ENCODE data around the gene DNER. TPM values are rescaled to one million over a fixed set of nuclear protein-coding genes. Genes with fewer than 3 reads are reported as not detected.

DNER gene
- polyA plus RNA-seq, 1 of the 3 experiments (the other 2 are of a cell fraction): 1.4 TPM

GRCh38 chr2:229422063-229422462 lies 292.3 kb downstream of the DNER start:
- Histone ChIP-seq H3K4me2 (no peak overlapping the region), H4K20me1 (ENCODE audit: insufficient read depth) (no peaks in the 10 kb centered on the region), H3K4me3 (ENCODE audit: low read depth in 2 of 2, low read length in 1 of 2) (no peak overlapping the region), H3K9me2 (no peaks in the 10 kb centered on the region), H3K36me3 (replicated peaks in 1 of 2; ENCODE audit: control insufficient read depth in 1 of 2, insufficient read depth in 2 of 2, low read length in 1 of 2) (no peaks in the 10 kb centered on the region), H3K9ac (no peak overlapping the region), H3K4me1 (ENCODE audit: control insufficient read depth in 1 of 2, insufficient read depth in 2 of 2, low read depth in 1 of 2, low read length in 1 of 2) (peaks cover 0 to 2% of the 10 kb centered on the region in 2 experiments; a peak in 2 of 4 replicates), H3K27me3 (ENCODE audit: insufficient read depth) (no peaks in the 10 kb centered on the region), H2AFZ (ENCODE audit: low read depth) (no peak overlapping the region), H3K9me3 (no peaks in the 10 kb centered on the region), H3K79me2 (ENCODE audit: insufficient read depth) (no peaks in the 10 kb centered on the region), H3F3A (replicated peaks; ENCODE audit: insufficient read depth) (no peaks in the 10 kb centered on the region), H3K27ac (ENCODE audit: low read depth in 2 of 2, low read length in 1 of 2) (no peak overlapping the region)
- WGBS (ENCODE audit: low lambda C conversion rate): 52% methylated on average over 6 of the region's 6 CpGs
- CTCF ChIA-PET: interaction anchor here (1.0 to 1.2 kb wide), 2 partner anchors 11 to 165 kb away, joined by 3 read pairs; no protein-coding TSS in a partner anchor
- no peak for DNase-seq
- TF ChIP-seq RCOR1 (IDR thresholded peaks at IDR 0.05; ENCODE audit: low read length): no peak
- no peak for TF ChIP-seq ELF1 (IDR thresholded peaks at IDR 0.05)
- TF ChIP-seq RFX5 (IDR thresholded peaks at IDR 0.05; ENCODE audit: low read length): no peak
- no peak for TF ChIP-seq MEF2A (IDR thresholded peaks at IDR 0.05; ENCODE audit: borderline replicate concordance, low read depth)
- TF ChIP-seq EZH2phosphoT487 (IDR thresholded peaks at IDR 0.05; ENCODE audit: borderline replicate concordance, low read depth): no peak
- TF ChIP-seq EP300 (IDR thresholded peaks at IDR 0.05; ENCODE audit: borderline replicate concordance in 1 of 2, low read depth in 1 of 2, low read length in 1 of 2): no peak
- no peak for TF ChIP-seq GABPA (IDR thresholded peaks at IDR 0.05; ENCODE audit: low read depth)
- TF ChIP-seq TAF1 (IDR thresholded peaks at IDR 0.05; ENCODE audit: borderline replicate concordance, low read depth, low read length): no peak
- TF ChIP-seq NFIC (IDR thresholded peaks at IDR 0.05; ENCODE audit: borderline replicate concordance): no peak
- no peak for TF ChIP-seq TCF12 (IDR thresholded peaks at IDR 0.05)
- no peak for TF ChIP-seq POLR2AphosphoS5 (IDR thresholded peaks at IDR 0.05; ENCODE audit: low read depth, low read length)
- TF ChIP-seq SMC3 (IDR thresholded peaks at IDR 0.05; ENCODE audit: low read depth, low read length): no peak
- POLR2A ChIA-PET: no interaction called here

GRCh38 chr2:229419158-229419557 lies 295.2 kb downstream of the DNER start:
- Histone ChIP-seq H3K4me2 (no peak overlapping the region), H2AFZ (ENCODE audit: low read depth) (no peak overlapping the region), H3K9me3 (no peaks in the 10 kb centered on the region), H4K20me1 (ENCODE audit: insufficient read depth) (no peaks in the 10 kb centered on the region), H3F3A (replicated peaks; ENCODE audit: insufficient read depth) (no peaks in the 10 kb centered on the region), H3K4me1 (ENCODE audit: control insufficient read depth in 1 of 2, insufficient read depth in 2 of 2, low read depth in 1 of 2, low read length in 1 of 2) (peaks cover 0 to 2% of the 10 kb centered on the region in 2 experiments; a peak in 2 of 4 replicates), H3K9me2 (no peaks in the 10 kb centered on the region), H3K27ac (ENCODE audit: low read depth in 2 of 2, low read length in 1 of 2) (peak overlapping the region in 1 of 2 experiments; percentile 58; a peak in 2 of 4 replicates), H3K4me3 (ENCODE audit: low read depth in 2 of 2, low read length in 1 of 2) (no peak overlapping the region), H3K36me3 (replicated peaks in 1 of 2; ENCODE audit: control insufficient read depth in 1 of 2, insufficient read depth in 2 of 2, low read length in 1 of 2) (no peaks in the 10 kb centered on the region), H3K9ac (no peak overlapping the region), H3K27me3 (ENCODE audit: insufficient read depth) (no peaks in the 10 kb centered on the region), H3K79me2 (ENCODE audit: insufficient read depth) (no peaks in the 10 kb centered on the region)
- peak; percentile 4 for DNase-seq
- no peak for TF ChIP-seq TAF1 (IDR thresholded peaks at IDR 0.05; ENCODE audit: borderline replicate concordance, low read depth, low read length)
- no peak for TF ChIP-seq FOSL2 (IDR thresholded peaks at IDR 0.05; ENCODE audit: borderline replicate concordance, low read depth)
- TF ChIP-seq PBX3 (IDR thresholded peaks at IDR 0.05): no peak
- 0 out of 4 replicates have a peak, but pooled peaks of 1 of the 2 experiments have one; percentile 12 for TF ChIP-seq EP300 (IDR thresholded peaks at IDR 0.05; ENCODE audit: borderline replicate concordance in 1 of 2, low read depth in 1 of 2, low read length in 1 of 2)
- TF ChIP-seq IRF3 (IDR thresholded peaks at IDR 0.05; ENCODE audit: low read depth, low read length): no peak
- TF ChIP-seq TCF12 (IDR thresholded peaks at IDR 0.05): no peak
- TF ChIP-seq NRF1 (IDR thresholded peaks at IDR 0.05; ENCODE audit: low read depth, low read length): no peak
- CTCF ChIA-PET: no interaction called here
- 13% methylated on average over 1 of the region's 1 CpG for WGBS (ENCODE audit: low lambda C conversion rate)
- POLR2A ChIA-PET: no interaction called here
